HL-60/S4 treated with phorbol 12-myristate 13-acetate at 8.2 ng/mL for 4 days and 3 days (cell line): ENCODE results near the gene STAG3.
"Not testable (repeated sequence)": the region's sequence is repeated elsewhere in the genome, so short reads cannot be mapped to it uniquely, and the experiment has no call there.

Experiments used
- in situ Hi-C: fragments of 300-500 bp; cut with MboI; formaldehyde crosslinking; loops from 2 replicates; pipeline ENCODE4 v1.15.0; 2022; ENCODE audit warnings: low sequenced_read_pairs

The STAG3 gene

GRCh38 chr7:100246121-100246864, 68.6 kb downstream of the STAG3 start:
- in situ Hi-C loops = not testable (repeated sequence)

GRCh38 chr7:100246865-100247137, 69.1 kb downstream of the STAG3 start:
- in situ Hi-C loops = not testable (repeated sequence)

- in situ Hi-C loops = no loop called here
These were observed 69.5 kb downstream of the STAG3 start for GRCh38 chr7:100247152-100247757.

GRCh38 chr7:100248483-100248882, 70.8 kb downstream of the STAG3 start:
- in situ Hi-C loops = no loop called here

- in situ Hi-C loops = no loop called here
These were observed 79.3 kb downstream of the STAG3 start for GRCh38 chr7:100257017-100257416.

GRCh38 chr7:100259984-100260383, 82.3 kb downstream of the STAG3 start:
- in situ Hi-C loops = not testable (repeated sequence)

GRCh38 chr7:100262896-100263295, 85.2 kb downstream of the STAG3 start:
- in situ Hi-C loops = not testable (repeated sequence)
